OCI-LY7 (cell line): ENCODE data around the gene MEF2D. TPM values are rescaled to one million over a fixed set of nuclear protein-coding genes. Genes with fewer than 3 reads are reported as not detected.

Source experiments
- BruUV-seq: library from RNA; stranded (reverse); fragments of 400-500 nt; replicated peaks from 2 replicates; lab custom pipeline; 2021; lab: Mats Ljungman, UMichigan
- CTCF ChIA-PET: fragments of 300-600 bp; sonication (Branson Sonifier 250); formaldehyde crosslinking; loops from one replicate; lab custom pipeline; 2022; ENCODE audit warnings: antibody characterized with exemption; ENCODE audit not compliant: unreplicated experiment; lab: Charles Lee
- POLR2A ChIA-PET: fragments of 300-600 bp; sonication (Branson Sonifier 250); formaldehyde crosslinking; loops from one replicate; lab custom pipeline; 2022; ENCODE audit warnings: antibody characterized with exemption; lab: Charles Lee
- DNase-seq: peaks from one replicate; pipeline ENCODE4 v3.0.0-alpha.2; 2015; ENCODE audit warnings: low spot score
- H2AFZ ChIP-seq: fragments of 200-600 bp; sonication (generic), shearing (Covaris generic); 2 replicates; pipeline ENCODE4 v1.6.1; 2014; ENCODE audit warnings: mild to moderate bottlenecking, antibody characterized with exemption, low read length, moderate library complexity
- H3K27ac ChIP-seq: fragments of 200-600 bp; sonication (generic); 2 replicates; pipeline ENCODE4 v1.5.1; 2014; ENCODE audit warnings: mixed run types, low read depth, mild to moderate bottlenecking, moderate library complexity, low read length, inconsistent platforms; ENCODE audit not compliant: poor library complexity, severe bottlenecking
- H3K36me3 ChIP-seq: fragments of 200-600 bp; sonication (generic); 2 replicates; pipeline ENCODE4 v1.6.1; 2014; ENCODE audit warnings: mild to moderate bottlenecking, antibody characterized with exemption, low read length, moderate library complexity, mixed read lengths; ENCODE audit not compliant: insufficient read depth
- H3K4me1 ChIP-seq: fragments of 200-600 bp; sonication (generic); 2 replicates; pipeline ENCODE4 v1.5.1; 2014; ENCODE audit warnings: mild to moderate bottlenecking, low read length; ENCODE audit not compliant: insufficient read depth, poor library complexity, severe bottlenecking
- H3K4me2 ChIP-seq: fragments of 200-600 bp; sonication (generic); 2 replicates; pipeline ENCODE4 v1.6.1; 2014; ENCODE audit warnings: mild to moderate bottlenecking, low read length
- H3K4me3 ChIP-seq: fragments of 200-600 bp; sonication (generic); 2 replicates; pipeline ENCODE4 v1.5.1; 2014; ENCODE audit warnings: mild to moderate bottlenecking, low read depth, low read length; ENCODE audit not compliant: poor library complexity, severe bottlenecking
- H3K79me2 ChIP-seq: fragments of 200-600 bp; sonication (generic); 2 replicates; pipeline ENCODE4 v1.6.1; 2016; ENCODE audit warnings: low read depth, mild to moderate bottlenecking, low read length, moderate library complexity, mixed read lengths; ENCODE audit not compliant: insufficient read depth
- H3K9me2 ChIP-seq: fragments of 200-600 bp; sonication (generic); 2 replicates; pipeline ENCODE4 v1.6.1; 2016; ENCODE audit warnings: mild to moderate bottlenecking, low read length, mixed read lengths; ENCODE audit not compliant: insufficient read depth
- H3K9me3 ChIP-seq: fragments of 200-600 bp; sonication (generic); 2 replicates; pipeline ENCODE4 v1.6.1; 2014; ENCODE audit warnings: mild to moderate bottlenecking, mixed run types, low read length, mixed read lengths
- H4K20me1 ChIP-seq: fragments of 200-600 bp; sonication (generic); 2 replicates; pipeline ENCODE4 v1.6.1; 2014; ENCODE audit warnings: mild to moderate bottlenecking, antibody characterized with exemption, low read length, moderate library complexity, mixed read lengths; ENCODE audit not compliant: insufficient read depth
- EZH2phosphoT487 ChIP-seq: fragments of 200-600 bp; sonication (generic); IDR thresholded peaks from 2 replicates; pipeline ENCODE4 v1.6.1; 2018; ENCODE audit warnings: low read depth, borderline replicate concordance, mild to moderate bottlenecking, mixed run types, antibody characterized with exemption, low read length, moderate library complexity, mixed read lengths
- intact Hi-C: fragments of 100-400 bp; cut with micrococcal nuclease; formaldehyde crosslinking; loops from one replicate; pipeline ENCODE4 v1.10.0; 2022; ENCODE audit not compliant: unreplicated experiment
- total RNA-seq, 2 experiments: library from RNA; depleted of rRNA in 1 of 2; stranded (reverse); fragments of >200 nt in 1 of 2; shearing (Covaris generic) in 1 of 2; gene quantifications; 2 replicates each; pipeline ENCODE4 v1.2.3, GENCODE V29; 2014 to 2022
- TF ChIP-seq, protein P1 (sequence below): fragments of 200-600 bp; sonication (generic); conservative IDR thresholded peaks from 2 replicates; pipeline ENCODE4 v1.5.1; 2014; ENCODE audit warnings: mild to moderate bottlenecking, antibody characterized with exemption, low read length, moderate library complexity, mixed read lengths

MEF2D gene
- total RNA-seq, 2 experiments from 2014 or later = 42.7 to 92.3 TPM

DNA sequence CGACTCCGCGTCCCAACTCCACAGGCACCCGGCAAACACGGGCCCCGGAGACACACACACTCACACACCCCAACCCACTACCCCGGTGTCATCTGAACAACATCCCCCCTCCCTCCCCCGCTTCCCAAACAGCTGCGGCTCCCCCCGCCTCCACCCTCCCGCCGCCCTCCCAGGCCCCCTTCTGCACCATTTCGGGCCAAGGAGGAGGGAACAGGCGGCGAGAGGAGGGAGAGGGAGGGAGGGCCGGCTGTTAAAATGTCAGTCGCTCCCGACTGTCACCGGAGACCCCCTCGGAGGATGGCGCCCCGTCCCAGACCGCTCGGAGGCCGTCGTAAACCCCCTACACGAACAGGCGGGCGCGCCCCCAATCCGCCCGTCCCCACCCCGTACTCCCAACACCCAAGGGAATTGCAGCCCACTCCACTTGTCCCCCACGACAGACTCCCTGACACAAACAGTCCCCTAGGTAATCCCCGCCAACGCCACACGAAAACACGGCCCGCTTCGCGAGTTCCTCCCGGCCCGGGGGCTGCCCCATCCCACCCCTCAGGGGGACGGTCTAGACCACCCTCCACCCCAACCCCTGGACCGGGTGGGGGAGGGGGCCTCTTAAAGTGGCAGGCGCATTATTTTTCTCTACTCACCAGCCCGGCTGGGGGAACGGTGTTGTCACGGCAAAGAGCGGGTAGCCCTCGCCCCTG, 583 bp downstream of the MEF2D start:
- no TSS peak for BruUV-seq

DNA sequence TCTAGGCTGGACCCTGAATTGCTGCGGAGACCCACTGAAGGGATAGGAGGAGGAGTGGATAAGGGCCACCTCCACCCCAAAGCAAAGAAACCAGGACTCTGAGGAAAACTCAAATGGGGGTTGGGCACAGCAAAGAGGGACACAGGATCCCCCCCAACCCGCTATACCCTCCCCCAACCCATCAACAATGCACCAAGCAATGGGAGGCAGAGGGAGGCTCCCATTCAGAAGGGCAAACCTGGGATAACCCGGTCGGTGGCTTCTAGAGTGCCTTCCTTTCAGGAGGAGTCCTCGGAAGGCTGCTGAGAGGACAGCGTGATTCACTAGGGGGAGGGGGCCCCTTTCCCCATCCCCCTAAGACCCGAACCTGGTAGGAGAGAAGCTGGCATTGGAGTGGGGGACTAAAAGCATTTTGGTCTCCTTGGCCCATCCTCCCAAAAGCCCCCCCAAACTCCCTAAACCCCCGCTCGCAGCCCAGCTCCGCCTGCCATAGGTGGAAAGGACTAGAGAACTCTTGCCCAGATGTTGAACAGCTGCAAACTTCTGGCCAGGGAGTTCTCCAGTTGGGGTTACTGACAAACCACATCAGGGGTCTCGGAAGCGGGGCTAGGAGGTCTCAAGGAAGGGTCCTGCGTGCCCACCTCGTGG, 1.3 kb downstream of the MEF2D start:
- ChIA-PET POLR2A (interaction anchor here (0.6 to 8.9 kb wide), 6 partner anchors 8 to 100 kb away, joined by 3 to 179 read pairs (median 5); partner anchors contain the start of gene NAXE), CTCF (interaction anchor here (0.6 to 0.9 kb wide), 2 partner anchors 18 to 516 kb away, joined by 3 to 4 read pairs; no protein-coding TSS in a partner anchor)
- Histone ChIP-seq H3K36me3 (peaks cover 54% of the 10 kb centered on the region), H2AFZ (no peak overlapping the region), H3K9me2 (no peaks in the 10 kb centered on the region), H3K9me3 (no peaks in the 10 kb centered on the region), H3K4me1 (peaks cover 70% of the 10 kb centered on the region), H3K79me2 (peaks cover 72% of the 10 kb centered on the region), H4K20me1 (no peaks in the 10 kb centered on the region), H3K4me2 (peak overlapping the region; percentile 91), H3K4me3 (peak overlapping the region; percentile 98), H3K27ac (peak overlapping the region; percentile 98)
- peak; percentile 49 for DNase-seq
- no peak for TF ChIP-seq EZH2phosphoT487
- TF ChIP-seq, protein P1, sequence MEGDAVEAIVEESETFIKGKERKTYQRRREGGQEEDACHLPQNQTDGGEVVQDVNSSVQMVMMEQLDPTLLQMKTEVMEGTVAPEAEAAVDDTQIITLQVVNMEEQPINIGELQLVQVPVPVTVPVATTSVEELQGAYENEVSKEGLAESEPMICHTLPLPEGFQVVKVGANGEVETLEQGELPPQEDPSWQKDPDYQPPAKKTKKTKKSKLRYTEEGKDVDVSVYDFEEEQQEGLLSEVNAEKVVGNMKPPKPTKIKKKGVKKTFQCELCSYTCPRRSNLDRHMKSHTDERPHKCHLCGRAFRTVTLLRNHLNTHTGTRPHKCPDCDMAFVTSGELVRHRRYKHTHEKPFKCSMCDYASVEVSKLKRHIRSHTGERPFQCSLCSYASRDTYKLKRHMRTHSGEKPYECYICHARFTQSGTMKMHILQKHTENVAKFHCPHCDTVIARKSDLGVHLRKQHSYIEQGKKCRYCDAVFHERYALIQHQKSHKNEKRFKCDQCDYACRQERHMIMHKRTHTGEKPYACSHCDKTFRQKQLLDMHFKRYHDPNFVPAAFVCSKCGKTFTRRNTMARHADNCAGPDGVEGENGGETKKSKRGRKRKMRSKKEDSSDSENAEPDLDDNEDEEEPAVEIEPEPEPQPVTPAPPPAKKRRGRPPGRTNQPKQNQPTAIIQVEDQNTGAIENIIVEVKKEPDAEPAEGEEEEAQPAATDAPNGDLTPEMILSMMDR = no peak
- no TSS peak for BruUV-seq
- intact Hi-C loops = loop anchor here (10.0 kb wide), 1 partner anchor 1635 kb away; no protein-coding TSS in a partner anchor

More for the DNA sequence above, 583 bp downstream of the MEF2D start:
- H3K9me2 ChIP-seq = no peaks in the 10 kb centered on the region
- TF ChIP-seq EZH2phosphoT487 = no peak
- TF ChIP-seq, protein P1 = no peak
- ChIA-PET CTCF (interaction anchor here (0.5 to 1.4 kb wide), 8 partner anchors 18 to 517 kb away, joined by 3 to 11 read pairs (median 4); no protein-coding TSS in a partner anchor), POLR2A (interaction anchor here (0.6 to 8.9 kb wide), 12 partner anchors 9 to 736 kb away, joined by 3 to 179 read pairs (median 4); no protein-coding TSS in a partner anchor)
- intact Hi-C loops = loop anchor here (1.0 to 10.0 kb wide), 5 partner anchors 8 to 1635 kb away; partner anchors contain the start of gene HDGF
- H2AFZ ChIP-seq = no peak overlapping the region
- H4K20me1 ChIP-seq = no peaks in the 10 kb centered on the region
- DNase-seq = no peak
- H3K27ac ChIP-seq = peak overlapping the region; percentile 98
- H3K4me1 ChIP-seq = peaks cover 69% of the 10 kb centered on the region
- peak overlapping the region; percentile 98 for H3K4me3 ChIP-seq
- peaks cover 47% of the 10 kb centered on the region for H3K36me3 ChIP-seq
- no peaks in the 10 kb centered on the region for H3K9me3 ChIP-seq
- H3K79me2 ChIP-seq = peaks cover 65% of the 10 kb centered on the region
- H3K4me2 ChIP-seq = peak overlapping the region; percentile 91
